IMR-90 (cell line): ENCODE results near the gene PRODH2. TPM values are rescaled to one million over a fixed set of nuclear protein-coding genes. Genes with fewer than 3 reads are reported as not detected.

Experiments
- ATAC-seq: fragments of 200-7000 bp; cut with Tn5 transposase; 2 replicates; pipeline ENCODE4 v1.9.1; 2020; ENCODE audit warnings: low read depth, mild to moderate bottlenecking, moderate library complexity
- BruUV-seq: library from RNA; stranded (reverse); fragments of 400-500 nt; replicated peaks from 2 replicates; lab custom pipeline; 2021; lab: Mats Ljungman, UMichigan
- CTCF ChIA-PET: fragments of 300-600 bp; formaldehyde crosslinking; extraction: SDS; loops from one replicate; lab custom pipeline; 2021; ENCODE audit warnings: antibody characterized with exemption; lab: Yijun Ruan, JAX
- POLR2A ChIA-PET: fragments of 300-600 bp; sonication (Branson Sonifier 250); formaldehyde crosslinking; loops from one replicate; lab custom pipeline; 2022; ENCODE audit warnings: antibody characterized with exemption; ENCODE audit not compliant: unreplicated experiment; lab: Charles Lee
- DNase-seq: peaks from one replicate; pipeline ENCODE4 v3.0.0; 2013
- H2AFZ ChIP-seq: replicated peaks from 2 replicates; pipeline ENCODE3; 2013; ENCODE audit warnings: low read length, mild to moderate bottlenecking; ENCODE audit not compliant: poor library complexity
- H2AK5ac ChIP-seq: 2 replicates; pipeline ENCODE4 v1.6.1; 2013; ENCODE audit warnings: low read depth, low read length, inconsistent platforms
- H2AK9ac ChIP-seq: replicated peaks from 2 replicates; pipeline ENCODE3; 2013; ENCODE audit warnings: mild to moderate bottlenecking, low read depth, low read length, moderate library complexity; ENCODE audit not compliant: poor library complexity
- H2BK120ac ChIP-seq: 2 replicates; pipeline ENCODE4 v1.6.1; 2013; ENCODE audit warnings: low read depth, low read length, inconsistent platforms
- H2BK15ac ChIP-seq: 3 replicates; pipeline ENCODE4 v1.6.1; 2013; ENCODE audit warnings: low read depth, low read length, inconsistent platforms
- H2BK20ac ChIP-seq: 2 replicates; pipeline ENCODE4 v1.6.1; 2013; ENCODE audit warnings: low read depth, mild to moderate bottlenecking, inconsistent platforms, low read length, moderate library complexity
- H2BK5ac ChIP-seq: 2 replicates; pipeline ENCODE4 v1.6.1; 2013; ENCODE audit warnings: mild to moderate bottlenecking, low read depth, low read length, inconsistent platforms; ENCODE audit not compliant: poor library complexity, severe bottlenecking
- H3K14ac ChIP-seq: replicated peaks from 2 replicates; pipeline ENCODE4 v1.6.1; 2013; ENCODE audit warnings: low read depth, low read length, inconsistent platforms
- H3K18ac ChIP-seq: 2 replicates; pipeline ENCODE4 v1.6.1; 2013; ENCODE audit warnings: low read depth, low read length, control low read depth
- H3K23ac ChIP-seq: 2 replicates; pipeline ENCODE4 v1.6.1; 2013; ENCODE audit warnings: low read depth, low read length, inconsistent platforms
- H3K27ac ChIP-seq: 2 replicates; pipeline ENCODE4 v1.5.1; 2013; ENCODE audit warnings: mild to moderate bottlenecking, control low read depth, low read length; ENCODE audit not compliant: insufficient read depth
- H3K27me3 ChIP-seq: 2 replicates; pipeline ENCODE4 v1.6.1; 2013; ENCODE audit warnings: low read length; ENCODE audit not compliant: control insufficient read depth, insufficient read depth
- H3K36me3 ChIP-seq: 2 replicates; pipeline ENCODE4 v1.6.1; 2013; ENCODE audit warnings: low read length, mixed read lengths; ENCODE audit not compliant: control insufficient read depth, insufficient read depth
- H3K4ac ChIP-seq: 2 replicates; pipeline ENCODE4 v1.6.1; 2013; ENCODE audit warnings: low read depth, low read length, inconsistent platforms
- H3K4me1 ChIP-seq: 2 replicates; pipeline ENCODE4 v1.6.1; 2013; ENCODE audit warnings: low read length, mixed read lengths; ENCODE audit not compliant: control insufficient read depth, insufficient read depth
- H3K4me2 ChIP-seq: 2 replicates; pipeline ENCODE4 v1.6.1; 2013; ENCODE audit warnings: low read depth, mild to moderate bottlenecking, control low read depth, low read length, moderate library complexity
- H3K4me3 ChIP-seq: 2 replicates; pipeline ENCODE4 v1.5.1; 2013; ENCODE audit warnings: low read depth, mild to moderate bottlenecking, control low read depth, low read length, moderate library complexity; ENCODE audit not compliant: insufficient read depth
- H3K56ac ChIP-seq: 2 replicates; pipeline ENCODE4 v1.6.1; 2013; ENCODE audit warnings: low read length, inconsistent platforms; ENCODE audit not compliant: insufficient read depth; ENCODE audit errors: extremely low read depth
- H3K79me1 ChIP-seq, 2 experiments: 2 replicates each; pipeline ENCODE4 v1.6.1; 2013; ENCODE audit warnings: low read length in 2 of 2, inconsistent platforms in 1 of 2, low read depth in 1 of 2
- H3K9ac ChIP-seq: 2 replicates; pipeline ENCODE4 v1.6.1; 2013; ENCODE audit warnings: low read depth, low read length, control low read depth
- H3K9me1 ChIP-seq: 2 replicates; pipeline ENCODE4 v1.6.1; 2013; ENCODE audit warnings: low read length, inconsistent platforms; ENCODE audit not compliant: insufficient read depth
- H3K9me3 ChIP-seq: 2 replicates; pipeline ENCODE4 v1.6.1; 2013; ENCODE audit warnings: low read length; ENCODE audit not compliant: control insufficient read depth, insufficient read depth
- H4K20me1 ChIP-seq: 2 replicates; pipeline ENCODE4 v1.6.1; 2013; ENCODE audit warnings: low read length, inconsistent platforms; ENCODE audit not compliant: insufficient read depth
- H4K5ac ChIP-seq: 2 replicates; pipeline ENCODE4 v1.6.1; 2013; ENCODE audit warnings: mild to moderate bottlenecking, low read depth, low read length, control low read depth
- H4K8ac ChIP-seq, 2 experiments: 2 replicates each; pipeline ENCODE4 v1.6.1; 2013; ENCODE audit warnings: low read depth in 2 of 2, low read length in 2 of 2, control low read depth in 1 of 2, inconsistent platforms in 1 of 2
- H4K91ac ChIP-seq: 2 replicates; pipeline ENCODE4 v1.6.1; 2013; ENCODE audit warnings: low read depth, low read length, inconsistent platforms; ENCODE audit not compliant: insufficient read depth
- BHLHE40 ChIP-seq: fragments of 150-350 bp; IDR thresholded peaks from 2 replicates; pipeline ENCODE4 v1.6.1; 2016; ENCODE audit warnings: mild to moderate bottlenecking, low read depth, low read length
- CEBPB ChIP-seq: IDR thresholded peaks from 2 replicates; pipeline ENCODE4 v1.6.1; 2012; ENCODE audit warnings: low read depth, low read length, improper control_type of control experiment
- CHD1 ChIP-seq: IDR thresholded peaks from 2 replicates; pipeline ENCODE4 v1.6.1; 2012; ENCODE audit warnings: low read depth, low read length, improper control_type of control experiment
- CTCF ChIP-seq: conservative IDR thresholded peaks from 2 replicates; pipeline ENCODE4 v1.5.1; 2012; ENCODE audit warnings: mild to moderate bottlenecking, low read depth, low read length, improper control_type of control experiment
- FOS ChIP-seq: fragments of 150-350 bp; IDR thresholded peaks from 2 replicates; pipeline ENCODE4 v1.6.1; 2016; ENCODE audit warnings: low read depth, low read length
- MAFK ChIP-seq: IDR thresholded peaks from 2 replicates; pipeline ENCODE4 v1.6.1; 2012; ENCODE audit warnings: low read depth, low read length, improper control_type of control experiment
- MAZ ChIP-seq: IDR thresholded peaks from 2 replicates; pipeline ENCODE4 v1.6.1; 2012; ENCODE audit warnings: low read depth, mild to moderate bottlenecking, low read length, improper control_type of control experiment, moderate library complexity, borderline replicate concordance
- MXI1 ChIP-seq: IDR thresholded peaks from 2 replicates; pipeline ENCODE4 v1.6.1; 2012; ENCODE audit warnings: low read depth, mild to moderate bottlenecking, low read length, moderate library complexity, borderline replicate concordance
- NFE2L2 ChIP-seq: fragments of 150-350 bp; IDR thresholded peaks from 2 replicates; pipeline ENCODE4 v1.6.1; 2016; ENCODE audit warnings: low read depth, mild to moderate bottlenecking, low read length
- POLR2A ChIP-seq: IDR thresholded peaks from 2 replicates; pipeline ENCODE4 v1.6.1; 2012; ENCODE audit warnings: mild to moderate bottlenecking, low read depth, low read length
- RAD21 ChIP-seq: IDR thresholded peaks from 2 replicates; pipeline ENCODE4 v1.6.1; 2012; ENCODE audit warnings: low read length, improper control_type of control experiment
- RCOR1 ChIP-seq: IDR thresholded peaks from 2 replicates; pipeline ENCODE4 v1.6.1; 2012; ENCODE audit warnings: mild to moderate bottlenecking, low read length, improper control_type of control experiment; ENCODE audit not compliant: insufficient replicate concordance
- RFX5 ChIP-seq: IDR thresholded peaks from 2 replicates; pipeline ENCODE4 v1.8.0; 2012; ENCODE audit warnings: low read depth, mild to moderate bottlenecking, low read length, moderate library complexity
- SMC3 ChIP-seq: fragments of 150-350 bp; IDR thresholded peaks from 2 replicates; pipeline ENCODE4 v1.6.1; 2016; ENCODE audit warnings: low read depth, mild to moderate bottlenecking, antibody characterized with exemption, low read length, moderate library complexity
- USF2 ChIP-seq: fragments of 150-350 bp; IDR thresholded peaks from 2 replicates; pipeline ENCODE4 v1.6.1; 2017; ENCODE audit warnings: mild to moderate bottlenecking, antibody characterized with exemption, low read length, low read depth
- WGBS, 2 experiments: methylation state at CpG; one replicate each; pipeline versions ENCODE4 v1.1.5 to v1.1.7; 2013; ENCODE audit warnings: missing lambda C conversion rate in 2 of 2; ENCODE audit not compliant: insufficient read length in 1 of 2; ENCODE audit errors: extremely low coverage in 2 of 2; 5-methylcytosine and 5-hydroxymethylcytosine counted together
- dilution Hi-C: fragments of 300-500 bp; cut with HindIII; formaldehyde crosslinking; loops from one replicate; pipeline ENCODE4 v1.14.3; 2018; ENCODE audit warnings: low sequenced_read_pairs; ENCODE audit not compliant: unreplicated experiment
- in situ Hi-C: fragments of 300-500 bp; cut with MboI; formaldehyde crosslinking; loops from 3 replicates; pipeline ENCODE4 v1.14.3; 2019; ENCODE audit warnings: low sequenced_read_pairs, inconsistent platforms, mixed read lengths
- intact Hi-C: fragments of 100-400 bp; cut with micrococcal nuclease; formaldehyde crosslinking; loops from 2 replicates; pipeline ENCODE4 v1.10.0; 2022
- polyA plus RNA-seq, 3 experiments: library from polyadenylated mRNA; depleted of rRNA; stranded (reverse); fragments of >200 nt; gene quantifications; 2 replicates each; pipeline ENCODE4 v1.2.3, GENCODE V29; 2012; ENCODE audit warnings: low replicate concordance in 1 of 3
- total RNA-seq: library from RNA; depleted of rRNA; stranded (reverse); fragments of >200 nt; gene quantifications from 2 replicates; pipeline ENCODE4 v1.2.3, GENCODE V29; 2012

The PRODH2 gene
- total and polyA plus RNA-seq, 2 of the 4 experiments (the other 2 are of a cell fraction) = not detected

- TF ChIP-seq CHD1 = no peak
- no peak for TF ChIP-seq POLR2A
Observed at GRCh38 chr19:35811317-35812219, 1.1 kb downstream of the PRODH2 start (continued).

- intact Hi-C loops = no loop called here
- ATAC-seq = no peak
- POLR2A ChIA-PET = no interaction called here
- TF ChIP-seq MXI1 (no peak), MAZ (no peak), RCOR1 (no peak), RFX5 (no peak), CEBPB (no peak), USF2 (no peak), SMC3 (no peak), RAD21 (no peak), BHLHE40 (no peak), FOS (no peak), CTCF (no peak), POLR2A (no peak), NFE2L2 (no peak), MAFK (no peak)
- no peak overlapping the region for H4K8ac ChIP-seq
- no peaks in the 10 kb centered on the region for H3K4me1 ChIP-seq
- H2BK20ac ChIP-seq = no peak overlapping the region
- peaks cover 30% of the 10 kb centered on the region for H3K27me3 ChIP-seq
- H2BK5ac ChIP-seq = no peak overlapping the region
- BruUV-seq = no TSS peak
- no peaks in the 10 kb centered on the region for H3K79me1 ChIP-seq
- H2AK9ac ChIP-seq = no peak overlapping the region
- H3K14ac ChIP-seq = no peak overlapping the region
- no peak overlapping the region for H2AK5ac ChIP-seq
- WGBS, 2 experiments = 90% methylated on average over 3 of the region's 5 CpGs; no CpG with 5 or more reads in 1 of the 2 experiments
- H3K27ac ChIP-seq = no peak overlapping the region
- dilution Hi-C loops = no loop called here
- CTCF ChIA-PET = no interaction called here
- no peak overlapping the region for H3K4me3 ChIP-seq
- H3K36me3 ChIP-seq = no peaks in the 10 kb centered on the region
- H3K18ac ChIP-seq = no peak overlapping the region
- DNase-seq = no peak
- no peaks in the 10 kb centered on the region for H3K9me1 ChIP-seq
- in situ Hi-C loops = no loop called here
- no peak overlapping the region for H2BK15ac ChIP-seq
- no peak overlapping the region for H3K9ac ChIP-seq
- H4K20me1 ChIP-seq = no peaks in the 10 kb centered on the region
- H3K4me2 ChIP-seq = no peak overlapping the region
- H3K4ac ChIP-seq = no peak overlapping the region
- no peak overlapping the region for H3K56ac ChIP-seq
- H4K5ac ChIP-seq = no peak overlapping the region
- no peak overlapping the region for H2AFZ ChIP-seq
- H4K91ac ChIP-seq = no peak overlapping the region
- no peak overlapping the region for H2BK120ac ChIP-seq
- H3K23ac ChIP-seq = no peak overlapping the region
- H3K9me3 ChIP-seq = no peaks in the 10 kb centered on the region
Observed at GRCh38 chr19:35807633-35808032, 5.0 kb downstream of the PRODH2 start.
